Measurements from ENCODE around the gene NUDT8.
"Not testable (repeated sequence)": the region's sequence is repeated elsewhere in the genome, so short reads cannot be mapped to it uniquely, and the experiment has no call there.

DNA sequence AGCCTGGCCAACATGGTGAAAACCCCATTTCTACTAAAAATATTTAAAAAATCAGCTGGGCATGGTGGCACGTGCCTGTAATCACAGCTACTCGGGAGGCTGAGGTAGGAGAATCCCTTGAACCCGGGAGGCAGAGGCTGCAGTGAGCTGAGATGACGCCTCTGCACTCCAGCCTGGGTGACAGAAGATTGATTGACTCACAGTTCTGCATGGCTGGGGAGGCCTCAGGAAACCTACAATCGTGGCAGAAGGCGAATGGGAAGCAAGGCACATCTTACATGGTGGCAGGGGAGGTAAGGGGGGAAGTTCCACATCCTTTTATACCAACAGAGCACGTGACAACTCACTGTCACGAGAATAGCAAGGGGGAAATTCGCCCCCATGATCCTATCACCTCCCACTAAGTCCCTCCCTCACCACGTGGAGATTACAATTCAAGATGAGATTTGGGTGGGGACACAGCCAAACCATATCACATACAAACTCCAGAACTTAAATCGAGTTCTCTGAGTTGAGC is 40.8 kb downstream of the NUDT8 start:
- TF ChIP-seq, protein P1, sequence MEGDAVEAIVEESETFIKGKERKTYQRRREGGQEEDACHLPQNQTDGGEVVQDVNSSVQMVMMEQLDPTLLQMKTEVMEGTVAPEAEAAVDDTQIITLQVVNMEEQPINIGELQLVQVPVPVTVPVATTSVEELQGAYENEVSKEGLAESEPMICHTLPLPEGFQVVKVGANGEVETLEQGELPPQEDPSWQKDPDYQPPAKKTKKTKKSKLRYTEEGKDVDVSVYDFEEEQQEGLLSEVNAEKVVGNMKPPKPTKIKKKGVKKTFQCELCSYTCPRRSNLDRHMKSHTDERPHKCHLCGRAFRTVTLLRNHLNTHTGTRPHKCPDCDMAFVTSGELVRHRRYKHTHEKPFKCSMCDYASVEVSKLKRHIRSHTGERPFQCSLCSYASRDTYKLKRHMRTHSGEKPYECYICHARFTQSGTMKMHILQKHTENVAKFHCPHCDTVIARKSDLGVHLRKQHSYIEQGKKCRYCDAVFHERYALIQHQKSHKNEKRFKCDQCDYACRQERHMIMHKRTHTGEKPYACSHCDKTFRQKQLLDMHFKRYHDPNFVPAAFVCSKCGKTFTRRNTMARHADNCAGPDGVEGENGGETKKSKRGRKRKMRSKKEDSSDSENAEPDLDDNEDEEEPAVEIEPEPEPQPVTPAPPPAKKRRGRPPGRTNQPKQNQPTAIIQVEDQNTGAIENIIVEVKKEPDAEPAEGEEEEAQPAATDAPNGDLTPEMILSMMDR (conservative IDR thresholded peaks at IDR 0.05): not testable (repeated sequence)
- TF ChIP-seq ZFX (IDR thresholded peaks at IDR 0.05): not testable (repeated sequence)

Measured in C4-2B (cell line).